SU-DHL-6 (cell line): ENCODE results near the gene RPL19.

Experiments used
- H2AFZ ChIP-seq: fragments of 200-600 bp; sonication (generic); 2 replicates; pipeline ENCODE4 v1.6.1; 2014; ENCODE audit warnings: low read depth, mild to moderate bottlenecking, moderate library complexity, mixed read lengths, antibody characterized with exemption, low read length; ENCODE audit not compliant: severe bottlenecking
- H3F3A ChIP-seq: fragments of 200-600 bp; shearing (Covaris generic); 2 replicates; pipeline ENCODE4 v1.6.0; 2016; ENCODE audit warnings: antibody characterized with exemption, mild to moderate bottlenecking; ENCODE audit not compliant: insufficient read depth
- H3K27ac ChIP-seq: fragments of 200-600 bp; sonication (generic); 2 replicates; pipeline ENCODE4 v1.5.1; 2016; ENCODE audit warnings: low read depth, mild to moderate bottlenecking, low read length, moderate library complexity, mixed read lengths
- H3K27me3 ChIP-seq: fragments of 200-600 bp; sonication (generic), shearing (Covaris generic); 2 replicates; pipeline ENCODE4 v1.6.0; 2014; ENCODE audit warnings: mild to moderate bottlenecking, low read length
- H3K36me3 ChIP-seq: fragments of 200-600 bp; sonication (generic); 2 replicates; pipeline ENCODE4 v1.6.1; 2014; ENCODE audit warnings: mild to moderate bottlenecking, low read length, mixed read lengths
- H3K4me2 ChIP-seq: fragments of 300-600, 200-600 bp; shearing (Covaris generic), sonication (generic); 2 replicates; pipeline ENCODE4 v1.6.0; 2014; ENCODE audit warnings: low read length, low read depth, mild to moderate bottlenecking; ENCODE audit not compliant: poor library complexity, severe bottlenecking
- H3K4me3 ChIP-seq: fragments of 200-600 bp; sonication (generic); 2 replicates; pipeline ENCODE4 v1.5.1; 2014; ENCODE audit warnings: antibody characterized with exemption, low read length, mild to moderate bottlenecking, mixed read lengths; ENCODE audit not compliant: insufficient read depth, poor library complexity, severe bottlenecking
- H3K79me2 ChIP-seq: fragments of 200-600 bp; sonication (generic); 2 replicates; pipeline ENCODE4 v1.6.1; 2014; ENCODE audit warnings: mild to moderate bottlenecking, low read length, moderate library complexity; ENCODE audit not compliant: insufficient read depth
- H3K9ac ChIP-seq: fragments of 200-600 bp; sonication (generic); 2 replicates; pipeline ENCODE4 v1.7.0; 2014; ENCODE audit warnings: mild to moderate bottlenecking, low read length
- H3K9me2 ChIP-seq: fragments of 200-600 bp; sonication (generic); replicated peaks from 2 replicates; pipeline ENCODE4 v1.6.1; 2014; ENCODE audit warnings: low read length; ENCODE audit not compliant: insufficient read depth
- H3K9me3 ChIP-seq: fragments of 200-600 bp; sonication (generic); 2 replicates; pipeline ENCODE4 v1.6.1; 2014; ENCODE audit warnings: low read length, mixed read lengths; ENCODE audit not compliant: insufficient read depth
- H4K20me1 ChIP-seq: fragments of 200-600 bp; sonication (generic); 2 replicates; pipeline ENCODE4 v1.6.1; 2014; ENCODE audit warnings: low read depth, mild to moderate bottlenecking, antibody characterized with exemption, low read length, moderate library complexity, mixed read lengths
- CTCF ChIP-seq: fragments of 200-600 bp; sonication (generic); IDR thresholded peaks from one replicate; pipeline ENCODE4 v1.5.1; 2017; ENCODE audit warnings: antibody characterized with exemption, mild to moderate bottlenecking, low read length, moderate library complexity; ENCODE audit not compliant: insufficient read depth, poor library complexity, severe bottlenecking
- EZH2phosphoT487 ChIP-seq: fragments of 200-600 bp; sonication (generic), shearing (Covaris generic); conservative IDR thresholded peaks from 2 replicates; pipeline ENCODE4 v1.6.1; 2018; ENCODE audit warnings: mild to moderate bottlenecking, antibody characterized with exemption, low read length, moderate library complexity, mixed read lengths

Gene RPL19

GRCh38 chr17:39192901-39193300 is 7.2 kb upstream of the RPL19 start:
- Histone ChIP-seq H3K27me3 (no peaks in the 10 kb centered on the region), H3K36me3 (no peaks in the 10 kb centered on the region), H3K79me2 (peaks cover 11% of the 10 kb centered on the region), H2AFZ (no peak overlapping the region), H3K4me2 (no peak overlapping the region), H3K9me3 (no peaks in the 10 kb centered on the region), H3K27ac (no peak overlapping the region), H3K9me2 (no peaks in the 10 kb centered on the region), H3K4me3 (no peak overlapping the region), H4K20me1 (no peaks in the 10 kb centered on the region), H3K9ac (no peak overlapping the region), H3F3A (peaks cover under 1% of the 10 kb centered on the region; the same call in 1 of the 2 replicates)
- TF ChIP-seq EZH2phosphoT487 (no peak), CTCF (no peak)

DNA sequence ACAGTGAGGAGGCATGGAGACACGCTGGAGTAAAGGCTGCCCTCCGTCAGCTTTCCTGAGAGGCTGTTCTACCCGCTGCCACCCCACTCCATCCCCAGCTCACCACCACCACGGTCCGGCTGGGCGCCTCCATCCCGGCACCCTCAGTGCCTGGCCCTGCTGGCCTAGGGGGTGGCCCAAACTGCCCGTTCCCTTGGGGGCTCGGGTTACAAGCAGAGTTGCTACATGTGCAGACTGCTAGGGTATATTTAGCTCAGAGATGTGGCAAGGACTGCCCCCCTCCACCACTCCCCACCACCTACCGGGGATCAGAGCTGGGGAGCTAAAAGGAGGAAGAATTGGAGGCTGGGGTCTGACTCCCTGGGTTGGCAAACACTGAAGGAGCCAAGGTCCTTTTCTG is 6.7 kb upstream of the RPL19 start:
- no peak overlapping the region for H3K4me3 ChIP-seq

DNA sequence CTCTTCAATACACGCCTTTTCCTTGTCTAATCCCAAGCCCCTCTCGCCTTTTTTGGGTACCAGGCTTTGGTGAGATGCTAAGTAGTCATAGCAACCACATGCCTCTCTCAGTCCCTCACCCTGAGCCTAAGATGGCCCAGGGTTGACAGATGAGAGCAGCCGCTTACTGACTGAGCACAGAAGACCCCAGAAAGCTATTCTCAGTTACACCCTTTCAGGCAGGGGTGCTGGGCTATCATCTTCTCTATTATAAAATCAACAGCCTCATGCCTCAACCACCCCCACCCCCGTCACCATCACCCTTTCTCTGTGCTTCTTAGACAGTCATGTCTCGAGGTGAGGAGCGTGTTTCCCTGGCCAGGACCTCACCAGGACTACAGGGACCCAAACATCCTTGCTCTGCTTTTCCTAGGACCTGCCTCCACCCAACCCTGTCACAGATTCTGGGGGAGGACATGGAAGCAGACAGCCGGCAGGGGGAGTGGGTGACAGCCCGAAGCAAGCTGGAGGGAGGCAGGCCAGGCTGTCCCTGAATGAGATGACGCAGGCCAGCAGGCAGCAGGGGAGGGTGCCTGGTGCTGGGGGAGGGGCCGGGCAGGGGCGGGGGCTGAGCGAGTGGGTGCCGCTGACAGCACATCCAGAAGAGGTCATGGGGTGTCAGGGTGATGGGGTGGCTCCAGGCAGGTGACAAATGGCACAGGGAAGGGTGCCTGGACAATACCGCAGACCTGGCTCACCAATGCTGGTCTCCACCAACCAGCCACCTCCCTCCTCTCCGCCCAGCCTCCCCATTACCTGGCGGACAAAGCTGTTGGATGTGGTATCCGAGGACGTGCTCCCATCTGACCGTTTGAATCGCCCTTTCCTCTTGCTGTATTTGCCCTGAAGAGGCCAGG is 5.7 kb upstream of the RPL19 start:
- Histone ChIP-seq H3K27me3 (no peaks in the 10 kb centered on the region), H3K9ac (no peak overlapping the region), H4K20me1 (no peaks in the 10 kb centered on the region), H3K4me3 (no peak overlapping the region), H3K79me2 (peaks cover 11% of the 10 kb centered on the region), H3K36me3 (no peaks in the 10 kb centered on the region), H3K9me3 (no peaks in the 10 kb centered on the region), H2AFZ (no peak overlapping the region), H3F3A (peaks cover 13% of the 10 kb centered on the region), H3K9me2 (no peaks in the 10 kb centered on the region), H3K4me2 (no peak overlapping the region), H3K27ac (no peak overlapping the region)
- no peak for TF ChIP-seq EZH2phosphoT487
- TF ChIP-seq CTCF = peak; percentile 31

More for the DNA sequence above, 6.7 kb upstream of the RPL19 start:
- no peaks in the 10 kb centered on the region for H4K20me1 ChIP-seq
- H3K79me2 ChIP-seq = peaks cover 11% of the 10 kb centered on the region
- H3K9me3 ChIP-seq = no peaks in the 10 kb centered on the region
- no peaks in the 10 kb centered on the region for H3K27me3 ChIP-seq
- peaks cover 5% of the 10 kb centered on the region for H3F3A ChIP-seq
- H3K27ac ChIP-seq = no peak overlapping the region
- H3K9ac ChIP-seq = no peak overlapping the region
- no peaks in the 10 kb centered on the region for H3K9me2 ChIP-seq
- no peak overlapping the region for H3K4me2 ChIP-seq
- no peak overlapping the region for H2AFZ ChIP-seq
- TF ChIP-seq CTCF = no peak
- H3K36me3 ChIP-seq = no peaks in the 10 kb centered on the region
